SH-SY5Y (cell line): Measurements from ENCODE around the gene AADACL3.

Source experiments
- GATA2 ChIP-seq: IDR thresholded peaks from 2 replicates; pipeline ENCODE4 v1.6.1; 2011; ENCODE audit warnings: mild to moderate bottlenecking, low read depth, low read length
- GATA3 ChIP-seq: IDR thresholded peaks from 2 replicates; pipeline ENCODE4 v1.6.1; 2011; ENCODE audit warnings: low read depth, mild to moderate bottlenecking, low read length, moderate library complexity

- TF ChIP-seq GATA2 (no peak), GATA3 (no peak)
Observed at GRCh38 chr1:12734651-12735050, 18.7 kb downstream of the AADACL3 start.
